Naive thymus-derived CD4-positive, alpha-beta T cell (primary cell): Measurements from ENCODE around the gene LDAH. TPM values are rescaled to one million over a fixed set of nuclear protein-coding genes. Genes with fewer than 3 reads are reported as not detected.

Source experiments
- ATAC-seq: fragments of 150-1000 bp; cut with Tn5 transposase; 2 replicates; pipeline ENCODE4 v1.10.0; 2021; ENCODE audit warnings: mild to moderate bottlenecking, moderate library complexity
- CTCF ChIA-PET: fragments of 350-600 bp; sonication (Branson Sonifier 250); formaldehyde crosslinking; loops from one replicate; lab custom pipeline; 2021; ENCODE audit warnings: antibody characterized with exemption; lab: Charles Lee
- POLR2A ChIA-PET: fragments of 350-600 bp; sonication (Branson Sonifier 250); formaldehyde crosslinking; loops from one replicate; lab custom pipeline; 2021; ENCODE audit warnings: antibody characterized with exemption, inconsistent platforms; lab: Charles Lee
- DNase-seq, 9 donors: peaks; one replicate each; pipeline versions ENCODE4 v3.0.0 to v3.0.0-alpha.2; 2020 to 2022; ENCODE audit warnings: mixed read lengths in 1 of 9
- H3K27ac ChIP-seq: one replicate; pipeline ENCODE4 v1.7.0; 2013; ENCODE audit warnings: mild to moderate bottlenecking, low read depth, low read length, moderate library complexity
- H3K27me3 ChIP-seq, 2 donors: one replicate each; pipeline ENCODE4 v1.7.0; 2013; ENCODE audit warnings: low read length in 2 of 2, mild to moderate bottlenecking in 2 of 2, moderate library complexity in 2 of 2; ENCODE audit not compliant: control insufficient read depth in 2 of 2, insufficient read depth in 2 of 2
- H3K36me3 ChIP-seq, 3 experiments: 1 replicate in 2 of 3; 2 replicates in 1 of 3; pipeline ENCODE4 v1.7.0; 2013; ENCODE audit warnings: low read length in 3 of 3, mild to moderate bottlenecking in 3 of 3, moderate library complexity in 1 of 3; ENCODE audit not compliant: insufficient read depth in 3 of 3, control insufficient read depth in 2 of 3
- H3K4me1 ChIP-seq, 2 donors: one replicate each; pipeline ENCODE4 v1.7.0; 2013; ENCODE audit warnings: low read length in 2 of 2, mild to moderate bottlenecking in 2 of 2, moderate library complexity in 1 of 2; ENCODE audit not compliant: control insufficient read depth in 2 of 2, insufficient read depth in 2 of 2
- H3K4me3 ChIP-seq: 2 replicates; pipeline ENCODE4 v1.7.0; 2013; ENCODE audit warnings: mild to moderate bottlenecking, low read length
- H3K9me3 ChIP-seq, 3 experiments: 1 replicate in 2 of 3; 2 replicates in 1 of 3; pipeline ENCODE4 v1.7.0; 2013; ENCODE audit warnings: low read length in 3 of 3; ENCODE audit not compliant: control insufficient read depth in 2 of 3
- H3K27ac Mint-ChIP-seq, 9 donors: one replicate each; pipeline ENCODE4 v1.8.0; 2020 to 2022; ENCODE audit warnings: mixed read lengths in 9 of 9, mild to moderate bottlenecking in 8 of 9, moderate library complexity in 5 of 9, inconsistent platforms in 2 of 9
- H3K27me3 Mint-ChIP-seq, 5 donors: one replicate each; pipeline ENCODE4 v1.8.0; 2021 to 2022; ENCODE audit warnings: mixed read lengths in 5 of 5, mild to moderate bottlenecking in 1 of 5
- H3K36me3 Mint-ChIP-seq, 5 donors: one replicate each; pipeline ENCODE4 v1.8.0; 2020 to 2022; ENCODE audit warnings: mixed read lengths in 5 of 5, mild to moderate bottlenecking in 3 of 5, inconsistent platforms in 1 of 5
- H3K4me1 Mint-ChIP-seq, 7 donors: one replicate each; pipeline ENCODE4 v1.8.0; 2020 to 2022; ENCODE audit warnings: mixed read lengths in 7 of 7, mild to moderate bottlenecking in 3 of 7, inconsistent platforms in 1 of 7
- H3K4me3 Mint-ChIP-seq, 10 donors: one replicate each; pipeline ENCODE4 v1.8.0; 2020 to 2022; ENCODE audit warnings: mild to moderate bottlenecking in 10 of 10, mixed read lengths in 10 of 10, moderate library complexity in 6 of 10, inconsistent platforms in 2 of 10
- H3K9me3 Mint-ChIP-seq, 11 donors: one replicate each; pipeline ENCODE4 v1.8.0; 2020 to 2022; ENCODE audit warnings: mixed read lengths in 11 of 11, mild to moderate bottlenecking in 4 of 11, inconsistent platforms in 1 of 11, moderate library complexity in 1 of 11
- intact Hi-C, 2 donors: fragments of 100-400 bp; cut with micrococcal nuclease; formaldehyde crosslinking; loops; one replicate each; pipeline ENCODE4 v1.15.1; 2023
- polyA plus RNA-seq, 2 donors: library from polyadenylated mRNA; unstranded; fragments of 300-500 nt; fragmentation: Illumina TruSeq; gene quantifications; one replicate each; pipeline ENCODE4 v1.2.3, GENCODE V29; 2021
- total RNA-seq, 6 experiments: library from RNA in 5 of 6; stranded (reverse) in 5 of 6; gene quantifications; 1 replicate in 5 of 6; 2 replicates in 1 of 6; pipeline ENCODE4 v1.2.3 and lab custom pipeline; 2021 to 2026

Gene LDAH
- total and polyA plus RNA-seq, 7 experiments from 2014 or later: 8.6 to 29.8 (median 15.8) TPM

- no peaks in the 10 kb centered on the region for H3K27me3 ChIP-seq
- no peak for ATAC-seq
- ChIA-PET POLR2A (interaction anchor here (1.6 kb wide), 2 partner anchors 175 to 202 kb away, joined by 3 to 10 read pairs; partner anchors contain the start of genes LDAH and RHOB), CTCF (interaction anchor here (0.6 to 4.3 kb wide), 4 partner anchors 13 to 302 kb away, joined by 3 to 37 read pairs (median 4); no protein-coding TSS in a partner anchor)
- H3K27ac Mint-ChIP-seq: peak overlapping the region in 3 of 9 donors; percentile 15 to 98 (median 89)
- no peak for DNase-seq
- H3K27me3 Mint-ChIP-seq: no peaks in the 10 kb centered on the region
- peaks cover 0 to 16% (median 0%) of the 10 kb centered on the region in 3 experiments for H3K36me3 ChIP-seq
- no peak overlapping the region for H3K27ac ChIP-seq
- peak overlapping the region in 1 of 10 donors; percentile 51 for H3K4me3 Mint-ChIP-seq
- H3K4me1 Mint-ChIP-seq: peaks cover 22 to 45% (median 42%) of the 10 kb centered on the region in 7 donors
- no peak overlapping the region for H3K4me3 ChIP-seq
- intact Hi-C loops: no loop called here
- H3K9me3 ChIP-seq: no peaks in the 10 kb centered on the region
- peaks cover 0 to 15% (median 3%) of the 10 kb centered on the region in 5 donors for H3K36me3 Mint-ChIP-seq
- peaks cover 16 to 20% of the 10 kb centered on the region in 2 donors for H3K4me1 ChIP-seq
- peaks cover 0 to 3% (median 0%) of the 10 kb centered on the region in 11 donors for H3K9me3 Mint-ChIP-seq
Observed at GRCh38 chr2:20648206-20648605, 174.7 kb downstream of the LDAH start.

- no peak overlapping the region for H3K27ac ChIP-seq
- H3K27me3 ChIP-seq: no peaks in the 10 kb centered on the region
- no peak for ATAC-seq
- intact Hi-C loops: no loop called here
- no peak for DNase-seq
- Mint-ChIP-seq H3K27ac (peak overlapping the region in 3 of 9 donors; percentile 48 to 98 (median 89)), H3K27me3 (no peaks in the 10 kb centered on the region), H3K36me3 (peaks cover 0 to 16% (median 3%) of the 10 kb centered on the region in 5 donors), H3K4me1 (peaks cover 22 to 47% (median 42%) of the 10 kb centered on the region in 7 donors), H3K4me3 (peak overlapping the region in 1 of 10 donors; percentile 51), H3K9me3 (peaks cover 0 to 3% (median 0%) of the 10 kb centered on the region in 11 donors)
- H3K36me3 ChIP-seq: peaks cover 0 to 16% (median 0%) of the 10 kb centered on the region in 3 experiments
- no peak overlapping the region for H3K4me3 ChIP-seq
- ChIA-PET CTCF (interaction anchor here (1.1 to 4.3 kb wide), 2 partner anchors 14 to 204 kb away, joined by 4 to 37 read pairs; no protein-coding TSS in a partner anchor), POLR2A (interaction anchor here (1.6 kb wide), 1 partner anchor 175 kb away, joined by 3 read pairs; the partner anchor contains the start of gene LDAH)
- H3K4me1 ChIP-seq: peaks cover 16 to 20% of the 10 kb centered on the region in 2 donors
- H3K9me3 ChIP-seq: no peaks in the 10 kb centered on the region
Observed at GRCh38 chr2:20647738-20648137, 175.2 kb downstream of the LDAH start.

- ATAC-seq (no peak), DNase-seq (no peak)
- Mint-ChIP-seq H3K9me3 (no peaks in the 10 kb centered on the region), H3K36me3 (peaks cover 0 to 16% (median 3%) of the 10 kb centered on the region in 5 donors), H3K27ac (peak overlapping the region in 2 of 9 donors; percentile 17 to 54), H3K4me3 (no peak overlapping the region), H3K27me3 (no peaks in the 10 kb centered on the region), H3K4me1 (peaks cover 25 to 47% (median 42%) of the 10 kb centered on the region in 7 donors)
- intact Hi-C loops: no loop called here
- H3K27me3 ChIP-seq: no peaks in the 10 kb centered on the region
- CTCF ChIA-PET: interaction anchor here (1.1 to 1.5 kb wide), 2 partner anchors 14 to 203 kb away, joined by 4 to 5 read pairs; no protein-coding TSS in a partner anchor
- H3K36me3 ChIP-seq: peaks cover 0 to 16% (median 0%) of the 10 kb centered on the region in 3 experiments
- POLR2A ChIA-PET: interaction anchor here (1.6 kb wide), 1 partner anchor 176 kb away, joined by 3 read pairs; the partner anchor contains the start of gene LDAH
- H3K4me3 ChIP-seq: no peak overlapping the region
- no peak overlapping the region for H3K27ac ChIP-seq
- no peaks in the 10 kb centered on the region for H3K9me3 ChIP-seq
- H3K4me1 ChIP-seq: peaks cover 16 to 20% of the 10 kb centered on the region in 2 donors
Observed at GRCh38 chr2:20647211-20647610, 175.7 kb downstream of the LDAH start.

- Histone ChIP-seq H3K4me1 (peaks cover 12 to 15% of the 10 kb centered on the region in 2 donors), H3K9me3 (no peaks in the 10 kb centered on the region), H3K27me3 (no peaks in the 10 kb centered on the region), H3K36me3 (peaks cover 0 to 21% (median 0%) of the 10 kb centered on the region in 3 experiments), H3K27ac (no peak overlapping the region), H3K4me3 (no peak overlapping the region)
- Mint-ChIP-seq H3K27me3 (no peaks in the 10 kb centered on the region), H3K9me3 (no peaks in the 10 kb centered on the region), H3K27ac (no peak overlapping the region), H3K4me1 (peaks cover 20 to 43% (median 34%) of the 10 kb centered on the region in 7 donors), H3K36me3 (peaks cover 0 to 23% (median 3%) of the 10 kb centered on the region in 5 donors), H3K4me3 (no peak overlapping the region)
- ATAC-seq (no peak), DNase-seq (no peak)
- ChIA-PET CTCF (interaction anchor here (1.5 kb wide), 1 partner anchor 15 kb away, joined by 5 read pairs; no protein-coding TSS in a partner anchor), POLR2A (no interaction called here)
- intact Hi-C loops: no loop called here
Observed at GRCh38 chr2:20646446-20646845, 176.5 kb downstream of the LDAH start.

GRCh38 chr2:20645761-20646160, 177.1 kb downstream of the LDAH start:
- no peak for DNase-seq
- POLR2A ChIA-PET: no interaction called here
- no peak for ATAC-seq
- Mint-ChIP-seq H3K27ac (no peak overlapping the region), H3K36me3 (peaks cover 0 to 28% (median 3%) of the 10 kb centered on the region in 5 donors), H3K4me3 (no peak overlapping the region), H3K9me3 (no peaks in the 10 kb centered on the region), H3K27me3 (no peaks in the 10 kb centered on the region), H3K4me1 (peaks cover 16 to 39% (median 32%) of the 10 kb centered on the region in 7 donors)
- intact Hi-C loops: no loop called here
- Histone ChIP-seq H3K4me1 (peaks cover 9 to 13% of the 10 kb centered on the region in 2 donors), H3K36me3 (peaks cover 0 to 28% (median 0%) of the 10 kb centered on the region in 3 experiments), H3K9me3 (no peaks in the 10 kb centered on the region), H3K27me3 (no peaks in the 10 kb centered on the region), H3K27ac (no peak overlapping the region), H3K4me3 (no peak overlapping the region)
- CTCF ChIA-PET: interaction anchor here (1.5 kb wide), 1 partner anchor 16 kb away, joined by 5 read pairs; no protein-coding TSS in a partner anchor

- no peak for ATAC-seq
- no peak for DNase-seq
- Mint-ChIP-seq H3K4me3 (no peak overlapping the region), H3K9me3 (no peaks in the 10 kb centered on the region), H3K4me1 (peaks cover 14 to 36% (median 29%) of the 10 kb centered on the region in 7 donors), H3K27me3 (no peaks in the 10 kb centered on the region), H3K36me3 (peaks cover 0 to 30% (median 3%) of the 10 kb centered on the region in 5 donors), H3K27ac (no peak overlapping the region)
- H3K4me3 ChIP-seq: no peak overlapping the region
- no peaks in the 10 kb centered on the region for H3K27me3 ChIP-seq
- ChIA-PET CTCF (no interaction called here), POLR2A (no interaction called here)
- intact Hi-C loops: no loop called here
- H3K4me1 ChIP-seq: peaks cover 9 to 10% of the 10 kb centered on the region in 2 donors
- H3K36me3 ChIP-seq: peaks cover 0 to 32% (median 0%) of the 10 kb centered on the region in 3 experiments
- H3K9me3 ChIP-seq: no peaks in the 10 kb centered on the region
- H3K27ac ChIP-seq: no peak overlapping the region
Observed at GRCh38 chr2:20645301-20645701, 177.6 kb downstream of the LDAH start.
